Stimulated activated CD4-positive, alpha-beta T cell treated with anti-CD3 and anti-CD28 coated beads, TNF-alpha, amount 100 ng/mL, for 24 hours (primary cell): ENCODE measurements around the gene LRRC75B.
"Not testable (repeated sequence)": the region's sequence is repeated elsewhere in the genome, so short reads cannot be mapped to it uniquely, and the experiment has no call there.

Experiments
- DNase-seq, 3 experiments: peaks; one replicate each; pipeline ENCODE4 v3.0.0-alpha.2; 2020; ENCODE audit warnings: low read depth in 3 of 3

The LRRC75B gene

GRCh38 chr22:24553597-24554312 is 39.1 kb downstream of the LRRC75B start:
- no peak for DNase-seq

GRCh38 chr22:24552503-24553286 is 40.2 kb downstream of the LRRC75B start:
- DNase-seq, result not testable (repeated sequence)

DNA sequence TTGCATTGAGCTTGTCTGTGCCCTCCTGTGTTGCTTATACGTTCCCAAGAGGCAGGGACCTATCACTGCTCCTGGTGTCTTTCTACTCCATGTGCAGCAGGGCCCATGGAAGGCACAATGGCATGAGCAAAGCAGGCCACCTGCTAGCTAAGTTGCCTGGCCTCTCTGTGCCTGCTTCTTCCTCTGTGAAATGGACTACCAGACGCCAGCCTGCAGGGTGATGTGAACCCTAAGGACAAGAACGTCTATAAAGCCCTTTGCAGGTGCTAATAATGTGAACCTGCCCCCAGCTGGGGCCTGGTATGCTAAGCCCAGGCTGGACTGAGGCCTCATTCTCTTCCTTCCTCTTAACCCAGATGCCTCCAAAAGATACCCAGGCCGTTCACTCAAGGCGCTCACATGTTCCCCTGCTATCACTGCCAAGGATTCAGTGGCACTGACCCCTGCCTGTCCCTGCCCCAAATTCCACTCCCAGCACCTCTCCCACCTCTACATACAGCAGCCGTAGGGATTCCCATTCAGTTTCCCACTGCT is 41.9 kb downstream of the LRRC75B start:
- DNase-seq, result no peak

- DNase-seq, result no peak
These were observed 42.6 kb downstream of the LRRC75B start for GRCh38 chr22:24550028-24550901.

- DNase-seq, result no peak
These were observed 44.1 kb downstream of the LRRC75B start for GRCh38 chr22:24548812-24549211.

DNA sequence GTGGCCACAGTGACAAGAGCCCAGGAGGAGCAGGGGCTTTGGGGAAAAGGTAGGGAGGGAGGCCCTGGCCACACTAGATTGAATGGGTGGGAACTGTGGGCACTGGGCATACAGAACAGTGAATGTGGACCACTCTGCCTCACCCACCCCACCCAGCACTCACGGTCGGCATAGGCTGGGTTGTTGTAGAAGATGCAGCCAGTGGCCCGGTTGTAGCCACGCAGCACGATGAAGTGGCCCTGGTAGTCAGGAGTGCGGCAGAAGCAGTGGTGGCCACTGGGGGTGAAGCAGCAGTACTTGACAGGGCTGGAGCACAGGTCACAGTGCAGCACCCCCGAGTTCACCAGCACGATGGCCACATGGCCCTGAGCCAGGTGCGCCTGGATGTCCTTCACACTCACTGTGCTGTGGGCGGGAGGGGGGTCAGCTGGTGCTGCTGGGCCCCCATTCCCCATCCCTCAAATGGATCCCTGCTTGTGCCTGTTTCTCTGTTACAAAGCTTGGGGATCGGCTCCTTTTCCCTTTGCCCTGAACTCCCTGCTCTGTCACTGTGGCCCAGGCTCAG is 49.1 kb downstream of the LRRC75B start:
- DNase-seq, result no peak

- no peak for DNase-seq
These were observed 49.7 kb downstream of the LRRC75B start for GRCh38 chr22:24543185-24543601.

DNA sequence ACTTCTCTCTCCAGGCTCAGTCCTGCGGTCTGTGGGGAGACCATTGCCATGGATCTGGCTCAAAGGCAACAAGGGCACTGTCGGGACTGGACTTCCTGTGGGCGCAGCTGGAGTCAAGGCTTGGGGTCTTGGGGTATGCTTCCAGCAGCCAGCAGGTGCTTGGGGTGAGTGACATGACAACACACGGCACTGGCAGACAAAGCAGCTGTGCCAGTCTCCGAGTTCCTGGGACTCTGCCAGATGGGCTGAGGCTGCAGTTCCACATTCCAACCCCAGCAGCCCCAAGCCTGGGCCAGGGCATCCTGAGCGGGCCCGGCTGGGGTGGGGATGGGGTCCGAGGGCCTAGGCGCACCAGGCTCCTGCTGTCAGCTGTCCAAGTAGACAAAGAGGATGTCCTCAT is 50.2 kb downstream of the LRRC75B start:
- DNase-seq, result no peak

- no peak for DNase-seq
These were observed 51.0 kb downstream of the LRRC75B start for GRCh38 chr22:24541681-24542515.

DNA sequence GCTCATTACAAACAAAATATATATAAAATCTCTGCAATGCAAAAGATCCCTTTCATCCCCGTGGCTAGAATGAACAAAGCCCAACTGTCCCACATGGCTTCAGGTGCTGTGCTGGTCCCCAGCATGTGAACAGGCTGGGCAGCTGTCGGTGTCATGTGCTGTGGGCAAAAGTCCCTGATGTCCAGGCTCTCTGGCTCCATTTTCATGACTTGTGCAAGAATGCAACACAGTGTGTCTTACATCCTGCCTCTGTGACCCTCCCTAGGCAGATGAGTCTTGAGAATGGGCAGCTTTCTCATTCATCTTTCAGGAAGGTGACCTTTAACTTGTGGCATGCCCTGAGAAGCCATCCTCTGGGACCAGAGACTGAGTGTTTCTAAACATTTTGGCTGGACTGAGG is 52.4 kb downstream of the LRRC75B start:
- no peak for DNase-seq

GRCh38 chr22:24536089-24536488 is 56.8 kb downstream of the LRRC75B start:
- no peak for DNase-seq
